GM12878 (cell line): Measurements from ENCODE around the gene TSPEAR.

Experiments used
- BRCA1 ChIP-seq: IDR thresholded peaks from 2 replicates; pipeline ENCODE4 v1.6.1; 2011; ENCODE audit warnings: low read depth, low read length, improper control_type of control experiment
- CTCF ChIP-seq, 3 experiments: IDR thresholded peaks in 2 of 3; conservative IDR thresholded peaks in 1 of 3; 2 replicates each; pipeline ENCODE4 v1.5.1; 2011; ENCODE audit warnings: low read depth in 3 of 3, low read length in 3 of 3, mild to moderate bottlenecking in 3 of 3, control low read depth in 2 of 3, moderate library complexity in 2 of 3, inconsistent platforms in 1 of 3, mixed read lengths in 1 of 3; ENCODE audit not compliant: control insufficient read depth in 2 of 3, insufficient read depth in 1 of 3; ENCODE audit errors: extremely low read depth in 1 of 3
- EGR1 ChIP-seq, 2 experiments: IDR thresholded peaks; 1 replicate in 1 of 2; 2 replicates in 1 of 2; pipeline ENCODE4 v1.6.1; 2011 to 2012; ENCODE audit warnings: low read depth in 2 of 2, low read length in 2 of 2, borderline replicate concordance in 1 of 2, mild to moderate bottlenecking in 1 of 2, moderate library complexity in 1 of 2
- EZH2 ChIP-seq: IDR thresholded peaks from 2 replicates; pipeline ENCODE4 v1.6.1; 2012; ENCODE audit warnings: low read depth, mild to moderate bottlenecking, control low read depth, inconsistent platforms, low read length, borderline replicate concordance; ENCODE audit not compliant: control insufficient read depth
- MAX ChIP-seq: IDR thresholded peaks from 2 replicates; pipeline ENCODE4 v1.6.1; 2012; ENCODE audit warnings: low read depth, low read length, improper control_type of control experiment
- MXI1 ChIP-seq: fragments of 150-350 bp; IDR thresholded peaks from 2 replicates; pipeline ENCODE4 v1.6.1; 2011; ENCODE audit warnings: low read depth, mild to moderate bottlenecking, inconsistent platforms, low read length, improper control_type of control experiment

- TF ChIP-seq CTCF (IDR thresholded peaks at IDR 0.05 in 2 of 3, conservative IDR thresholded peaks at IDR 0.05 in 1 of 3; ENCODE audit: control insufficient read depth in 2 of 3, extremely low read depth in 1 of 3, insufficient read depth in 1 of 3, low read depth in 3 of 3, low read length in 3 of 3) (no peak), EGR1 (IDR thresholded peaks at IDR 0.05; ENCODE audit: borderline replicate concordance in 1 of 2, low read depth in 2 of 2, low read length in 2 of 2) (no peak), BRCA1 (no peak), EZH2 (no peak), MXI1 (no peak), MAX (no peak)
Measured at GRCh38 chr21:44750675-44751025, 39.3 kb upstream of the TSPEAR start.
